BLaER1 (cell line): ENCODE data around the gene NLRP7.
A peak's percentile ranks its signal among the peaks of the same experiment; 100 is the strongest.
"Not testable (repeated sequence)": the region's sequence is repeated elsewhere in the genome, so short reads cannot be mapped to it uniquely, and the experiment has no call there.

Experiments
- H3K27ac ChIP-seq: shearing (Covaris generic); formaldehyde crosslinking; 2 replicates; pipeline ENCODE4 v1.8.1; 2022
- H3K27me3 ChIP-seq: shearing (Covaris generic); formaldehyde crosslinking; 2 replicates; pipeline ENCODE4 v1.8.1; 2022
- H3K36me3 ChIP-seq: shearing (Covaris generic); formaldehyde crosslinking; 2 replicates; pipeline ENCODE4 v1.8.1; 2022
- H3K4me1 ChIP-seq: shearing (Covaris generic); formaldehyde crosslinking; 2 replicates; pipeline ENCODE4 v1.8.1; 2022
- H3K4me2 ChIP-seq: shearing (Covaris generic); formaldehyde crosslinking; 2 replicates; pipeline ENCODE4 v1.8.1; 2022
- H3K4me3 ChIP-seq: shearing (Covaris generic); formaldehyde crosslinking; 2 replicates; pipeline ENCODE4 v1.8.1; 2022
- H3K9ac ChIP-seq: shearing (Covaris generic); formaldehyde crosslinking; 2 replicates; pipeline ENCODE4 v1.8.1; 2022
- H3K9me3 ChIP-seq: shearing (Covaris generic); formaldehyde crosslinking; 2 replicates; pipeline ENCODE4 v1.8.1; 2022
- H4K20me1 ChIP-seq: shearing (Covaris generic); formaldehyde crosslinking; 2 replicates; pipeline ENCODE4 v1.8.1; 2022
- Cebpa-rat ChIP-seq: shearing (Covaris generic); IDR thresholded peaks from 2 replicates; pipeline ENCODE4 v1.8.1; 2022

The NLRP7 gene

DNA sequence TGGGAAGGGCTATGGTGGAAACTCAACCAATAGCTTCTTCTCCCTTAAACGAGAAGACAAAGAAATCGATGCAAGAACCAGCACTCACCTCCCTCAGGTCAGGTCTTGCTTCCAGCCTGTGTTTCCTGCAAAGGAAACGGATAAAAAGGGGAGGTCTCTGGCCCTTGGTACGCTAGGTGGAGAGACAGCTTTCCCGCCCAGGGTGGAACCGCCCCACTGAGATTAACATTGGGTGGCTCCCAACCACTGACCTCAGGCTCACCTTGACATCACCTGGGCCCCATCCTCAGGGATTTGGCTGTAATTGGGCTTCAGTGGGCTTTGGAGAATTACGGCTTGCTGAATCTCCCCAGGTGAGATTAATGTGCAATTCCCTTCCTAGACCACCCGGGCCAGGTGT lies at the start of gene NLRP7:
Gene NLRP7, minus strand, starts transcription at position 150 of the 400 bp plus-strand sequence.
- no peak within 1 kb of the TSS for H3K4me2 ChIP-seq
- peaks cover 17% of the 10 kb centered on the region; the same call in 1 of the 2 replicates for H3K4me1 ChIP-seq
- H3K27me3 ChIP-seq, result no peaks in the 10 kb centered on the region
- H4K20me1 ChIP-seq, result no peaks in the 10 kb centered on the region
- no peak within 1 kb of the TSS for H3K9ac ChIP-seq
- H3K4me3 ChIP-seq, result no peak within 1 kb of the TSS
- H3K27ac ChIP-seq, result no peak within 1 kb of the TSS
- no peaks in the 10 kb centered on the region for H3K9me3 ChIP-seq
- TF ChIP-seq Cebpa-rat, result no peak
- no peaks in the 10 kb centered on the region for H3K36me3 ChIP-seq

- Histone ChIP-seq H3K4me2 (no peak overlapping the region), H3K4me1 (no peaks in the 10 kb centered on the region), H3K27me3 (no peaks in the 10 kb centered on the region), H3K4me3 (no peak overlapping the region), H3K9me3 (no peaks in the 10 kb centered on the region), H4K20me1 (no peaks in the 10 kb centered on the region), H3K27ac (no peak overlapping the region), H3K36me3 (no peaks in the 10 kb centered on the region), H3K9ac (no peak overlapping the region)
- TF ChIP-seq Cebpa-rat, result no peak
These were observed 48.2 kb upstream of the NLRP7 start for GRCh38 chr19:54995561-54995960.

DNA sequence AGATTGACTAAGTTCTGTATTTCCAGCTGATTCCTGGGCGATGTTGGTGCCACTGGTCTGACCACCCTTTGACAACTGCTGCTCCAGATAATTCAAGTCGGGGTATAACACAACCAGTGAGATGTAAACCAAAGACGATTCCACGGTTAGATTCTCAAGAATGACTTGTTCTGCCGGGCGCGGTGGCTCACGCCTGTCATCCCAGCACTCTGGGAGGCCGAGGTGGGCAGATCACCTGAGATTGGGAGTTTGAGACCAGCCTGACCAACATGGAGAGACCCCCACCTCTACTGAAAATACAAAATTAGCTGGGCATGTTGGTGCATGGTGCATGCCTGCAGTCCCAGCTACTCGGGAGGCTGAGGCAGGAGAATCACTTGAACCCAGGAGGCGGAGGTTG lies 42.2 kb upstream of the NLRP7 start:
- H3K9ac ChIP-seq, H4K20me1 ChIP-seq, H3K4me1 ChIP-seq, H3K4me2 ChIP-seq, H3K9me3 ChIP-seq, H3K36me3 ChIP-seq, H3K27ac ChIP-seq, H3K27me3 ChIP-seq, H3K4me3 ChIP-seq: not testable (repeated sequence)

GRCh38 chr19:54982562-54982961 lies 35.2 kb upstream of the NLRP7 start:
- not testable (repeated sequence) for H3K36me3 ChIP-seq

GRCh38 chr19:54973229-54974090 lies 26.1 kb upstream of the NLRP7 start:
- H3K9ac ChIP-seq, result peak overlapping the region; percentile 50
- not testable (repeated sequence) for H3K36me3 ChIP-seq
- H3K4me2 ChIP-seq, result peak overlapping the region; percentile 77

More at GRCh38 chr19:54982562-54982961, 35.2 kb upstream of the NLRP7 start:
- not testable (repeated sequence) for H4K20me1 ChIP-seq, H3K4me1 ChIP-seq, H3K4me3 ChIP-seq, H3K9ac ChIP-seq, H3K27me3 ChIP-seq, H3K9me3 ChIP-seq, H3K4me2 ChIP-seq, H3K27ac ChIP-seq

GRCh38 chr19:54971446-54971845 lies 24.1 kb upstream of the NLRP7 start:
- H3K4me3 ChIP-seq, H3K27ac ChIP-seq, H3K36me3 ChIP-seq, H4K20me1 ChIP-seq, H3K9me3 ChIP-seq, H3K9ac ChIP-seq, H3K4me2 ChIP-seq, H3K27me3 ChIP-seq: not testable (repeated sequence)
- H3K4me1 ChIP-seq, result peaks cover 26% of the 10 kb centered on the region

More at GRCh38 chr19:54973229-54974090, 26.1 kb upstream of the NLRP7 start:
- H3K27ac ChIP-seq, result peak overlapping the region; percentile 70
- H4K20me1 ChIP-seq, H3K27me3 ChIP-seq, H3K9me3 ChIP-seq: not testable (repeated sequence)
- peaks cover 26% of the 10 kb centered on the region for H3K4me1 ChIP-seq
- peak overlapping the region; percentile 31; the same call in 1 of the 2 replicates for H3K4me3 ChIP-seq

- Histone ChIP-seq H3K4me1 (peaks cover 21% of the 10 kb centered on the region), H4K20me1 (no peaks in the 10 kb centered on the region), H3K27me3 (no peaks in the 10 kb centered on the region), H3K27ac (no peak overlapping the region), H3K9ac (no peak overlapping the region), H3K9me3 (peaks cover 10% of the 10 kb centered on the region), H3K36me3 (0 out of 2 replicates have a peak, but pooled peaks cover 6% of the 10 kb centered on the region), H3K4me3 (no peak overlapping the region), H3K4me2 (no peak overlapping the region)
- TF ChIP-seq Cebpa-rat, result no peak
These were observed 22.3 kb upstream of the NLRP7 start for GRCh38 chr19:54969647-54970046.

DNA sequence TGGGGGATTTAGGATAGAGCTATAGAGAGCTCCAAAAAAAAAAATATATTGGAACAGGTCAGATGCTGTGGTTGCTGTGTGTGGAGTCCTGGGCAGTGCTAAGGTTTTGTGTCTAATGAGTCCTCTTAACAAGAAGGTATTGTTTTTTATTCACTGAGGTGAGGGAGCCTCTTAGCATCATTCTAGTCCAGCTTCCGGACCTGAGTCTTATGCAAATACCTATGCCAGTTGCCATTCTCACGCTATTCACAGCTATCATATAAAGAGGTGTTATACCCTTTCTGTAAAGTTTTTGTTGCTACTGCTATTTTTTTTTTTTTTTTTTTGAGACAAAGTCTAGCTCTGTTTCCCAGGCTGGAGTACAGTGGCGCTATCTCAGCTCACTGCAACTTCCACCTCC lies 20.3 kb upstream of the NLRP7 start:
- H4K20me1 ChIP-seq, result no peaks in the 10 kb centered on the region
- no peak overlapping the region for H3K27ac ChIP-seq
- H3K9me3 ChIP-seq, result peaks cover 10% of the 10 kb centered on the region
- H3K4me3 ChIP-seq, result no peak overlapping the region
- peaks cover under 1% of the 10 kb centered on the region for H3K4me1 ChIP-seq
- no peak overlapping the region for H3K4me2 ChIP-seq
- 0 out of 2 replicates have a peak, but pooled peaks cover 6% of the 10 kb centered on the region for H3K36me3 ChIP-seq
- H3K27me3 ChIP-seq, result no peaks in the 10 kb centered on the region
- no peak overlapping the region for H3K9ac ChIP-seq
- no peak for TF ChIP-seq Cebpa-rat

DNA sequence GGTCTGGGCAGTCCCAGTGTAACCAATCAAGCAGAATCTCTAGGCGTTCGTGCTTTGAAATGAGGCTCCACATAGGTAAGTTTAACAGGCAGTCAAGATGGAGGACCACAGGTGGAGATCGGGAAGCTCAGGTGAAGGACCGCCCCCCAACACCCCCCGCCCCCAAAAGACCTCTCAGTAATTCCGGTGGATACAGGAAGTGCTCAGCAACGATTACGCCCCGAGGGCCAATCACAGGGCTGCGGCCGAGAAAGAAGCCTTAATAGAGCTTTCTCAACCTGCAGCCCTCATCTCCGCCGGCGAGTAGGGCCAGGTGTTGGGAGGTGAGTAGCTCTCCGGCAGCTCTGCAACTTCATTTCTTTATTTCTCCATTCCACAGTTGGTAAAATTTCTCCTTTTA lies 17.7 kb upstream of the NLRP7 start:
- H4K20me1 ChIP-seq, H3K27me3 ChIP-seq, H3K9me3 ChIP-seq, H3K4me1 ChIP-seq, H3K36me3 ChIP-seq, H3K27ac ChIP-seq, H3K9ac ChIP-seq, H3K4me3 ChIP-seq, H3K4me2 ChIP-seq: not testable (repeated sequence)

GRCh38 chr19:54959840-54960239 lies 12.5 kb upstream of the NLRP7 start:
- no peaks in the 10 kb centered on the region for H3K36me3 ChIP-seq
- H3K4me2 ChIP-seq, result peak overlapping the region; percentile 64
- H3K9me3 ChIP-seq, result no peaks in the 10 kb centered on the region
- no peak overlapping the region; the same call in 1 of the 2 replicates for H3K9ac ChIP-seq
- TF ChIP-seq Cebpa-rat, result no peak
- H3K27me3 ChIP-seq, result no peaks in the 10 kb centered on the region
- H3K27ac ChIP-seq, result peak overlapping the region; percentile 19; the same call in 1 of the 2 replicates
- no peaks in the 10 kb centered on the region for H4K20me1 ChIP-seq
- H3K4me3 ChIP-seq, result no peak overlapping the region
- peaks cover 27% of the 10 kb centered on the region for H3K4me1 ChIP-seq

DNA sequence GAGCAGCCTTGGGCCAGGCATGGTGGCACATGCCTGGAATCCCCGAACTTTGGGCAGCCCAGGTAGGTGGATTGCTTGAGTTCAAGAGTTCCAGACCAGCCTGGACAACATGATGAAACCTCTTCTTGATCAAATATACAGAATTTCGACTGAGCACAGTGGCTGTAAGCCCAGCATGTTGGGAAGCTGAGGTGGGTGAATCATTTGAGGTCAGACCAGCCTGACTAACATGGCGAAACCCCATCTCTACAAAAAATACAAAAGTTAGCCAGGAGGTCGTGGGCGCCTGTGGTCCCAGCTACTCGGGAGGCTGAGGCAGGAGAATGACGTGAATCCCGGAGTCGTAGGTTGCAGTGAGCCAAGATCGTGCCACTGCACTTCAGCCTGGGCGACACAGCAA lies 8.0 kb upstream of the NLRP7 start:
- Histone ChIP-seq H3K4me2 (no peak overlapping the region), H3K4me3 (no peak overlapping the region), H3K27me3 (no peaks in the 10 kb centered on the region), H3K27ac (no peak overlapping the region), H3K36me3 (no peaks in the 10 kb centered on the region), H4K20me1 (no peaks in the 10 kb centered on the region), H3K9me3 (no peaks in the 10 kb centered on the region), H3K9ac (no peak overlapping the region), H3K4me1 (peaks cover 38% of the 10 kb centered on the region)
- TF ChIP-seq Cebpa-rat, result no peak

DNA sequence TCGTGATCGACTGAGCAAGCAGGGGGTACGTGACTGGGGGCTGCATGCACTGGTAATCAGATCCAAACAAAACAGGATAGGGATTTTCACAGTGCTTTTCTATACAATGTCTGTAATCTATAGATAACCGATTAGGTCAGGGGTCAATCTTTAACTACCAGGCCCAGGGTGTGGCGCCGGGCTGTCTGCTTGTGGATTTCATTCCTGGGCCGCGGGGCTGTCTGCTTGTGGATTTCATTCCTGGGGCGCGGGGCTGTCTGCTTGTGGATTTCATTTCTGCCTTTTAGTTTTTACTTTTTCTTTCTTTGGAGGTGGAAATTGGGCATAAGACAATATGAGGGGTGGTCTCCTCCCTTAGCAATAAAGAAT lies 6.0 kb upstream of the NLRP7 start:
- H3K4me1 ChIP-seq, result peaks cover 24% of the 10 kb centered on the region
- H3K4me2 ChIP-seq, H3K9me3 ChIP-seq, H3K36me3 ChIP-seq, H3K27me3 ChIP-seq, H3K27ac ChIP-seq, H3K4me3 ChIP-seq, H4K20me1 ChIP-seq, H3K9ac ChIP-seq: not testable (repeated sequence)
